Activated naive CD4-positive, alpha-beta T cell treated with anti-CD3 and anti-CD28 coated beads, Interleukin-2, amount 50 U/mL, for 24 hours (primary cell): Measurements from ENCODE around the gene LHFPL5.

Source experiments
- H3K27ac Mint-ChIP-seq: one replicate; pipeline ENCODE4 v1.8.0; 2021; ENCODE audit warnings: mild to moderate bottlenecking, mixed read lengths
- H3K27me3 Mint-ChIP-seq: one replicate; pipeline ENCODE4 v1.8.0; 2021; ENCODE audit warnings: mixed read lengths
- H3K36me3 Mint-ChIP-seq: one replicate; pipeline ENCODE4 v1.8.0; 2021; ENCODE audit warnings: mixed read lengths
- H3K4me1 Mint-ChIP-seq: one replicate; pipeline ENCODE4 v1.8.0; 2021; ENCODE audit warnings: mixed read lengths
- H3K4me3 Mint-ChIP-seq: one replicate; pipeline ENCODE4 v1.8.0; 2021; ENCODE audit warnings: mild to moderate bottlenecking, mixed read lengths
- H3K9me3 Mint-ChIP-seq: one replicate; pipeline ENCODE4 v1.8.0; 2021; ENCODE audit warnings: mixed read lengths

LHFPL5 gene

DNA sequence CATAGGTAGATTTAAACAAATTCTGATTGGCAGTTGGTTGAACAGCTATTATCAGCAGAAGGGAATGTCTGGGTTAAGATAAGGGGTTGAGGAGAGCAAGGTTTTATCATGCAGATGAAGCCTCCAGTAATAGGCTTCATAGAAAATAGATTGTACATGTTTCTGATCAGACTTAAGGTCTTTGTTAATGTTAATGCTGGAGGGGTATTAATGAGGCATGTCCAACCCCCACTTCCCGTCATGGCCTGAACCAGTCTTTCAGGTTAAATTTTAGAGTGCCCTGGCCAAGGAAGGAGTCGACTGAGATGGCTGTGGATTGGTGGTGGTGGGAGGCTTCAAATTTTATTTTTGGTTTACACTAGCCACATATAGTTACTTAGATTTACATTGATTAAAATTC is 21.0 kb upstream of the LHFPL5 start:
- Mint-ChIP-seq H3K36me3 (no peaks in the 10 kb centered on the region), H3K27me3 (peaks cover 22% of the 10 kb centered on the region), H3K27ac (no peak overlapping the region), H3K4me1 (no peaks in the 10 kb centered on the region), H3K9me3 (no peaks in the 10 kb centered on the region), H3K4me3 (no peak overlapping the region)

- H3K9me3 Mint-ChIP-seq, result no peaks in the 10 kb centered on the region
- no peaks in the 10 kb centered on the region for H3K36me3 Mint-ChIP-seq
- H3K27me3 Mint-ChIP-seq, result peaks cover 27% of the 10 kb centered on the region
- H3K27ac Mint-ChIP-seq, result no peak overlapping the region
- H3K4me3 Mint-ChIP-seq, result no peak overlapping the region
- no peaks in the 10 kb centered on the region for H3K4me1 Mint-ChIP-seq
Measured at GRCh38 chr6:35786272-35786671, 18.9 kb upstream of the LHFPL5 start.

GRCh38 chr6:35786810-35787209 is 18.3 kb upstream of the LHFPL5 start:
- no peak overlapping the region for H3K27ac Mint-ChIP-seq

GRCh38 chr6:35787266-35788218 is 17.6 kb upstream of the LHFPL5 start:
- Mint-ChIP-seq H3K27me3 (peaks cover 27% of the 10 kb centered on the region), H3K4me3 (no peak overlapping the region), H3K27ac (no peak overlapping the region), H3K36me3 (no peaks in the 10 kb centered on the region), H3K4me1 (no peaks in the 10 kb centered on the region), H3K9me3 (no peaks in the 10 kb centered on the region)

More at GRCh38 chr6:35786810-35787209, 18.3 kb upstream of the LHFPL5 start:
- Mint-ChIP-seq H3K4me1 (no peaks in the 10 kb centered on the region), H3K4me3 (no peak overlapping the region), H3K9me3 (no peaks in the 10 kb centered on the region), H3K36me3 (no peaks in the 10 kb centered on the region), H3K27me3 (peaks cover 27% of the 10 kb centered on the region)

DNA sequence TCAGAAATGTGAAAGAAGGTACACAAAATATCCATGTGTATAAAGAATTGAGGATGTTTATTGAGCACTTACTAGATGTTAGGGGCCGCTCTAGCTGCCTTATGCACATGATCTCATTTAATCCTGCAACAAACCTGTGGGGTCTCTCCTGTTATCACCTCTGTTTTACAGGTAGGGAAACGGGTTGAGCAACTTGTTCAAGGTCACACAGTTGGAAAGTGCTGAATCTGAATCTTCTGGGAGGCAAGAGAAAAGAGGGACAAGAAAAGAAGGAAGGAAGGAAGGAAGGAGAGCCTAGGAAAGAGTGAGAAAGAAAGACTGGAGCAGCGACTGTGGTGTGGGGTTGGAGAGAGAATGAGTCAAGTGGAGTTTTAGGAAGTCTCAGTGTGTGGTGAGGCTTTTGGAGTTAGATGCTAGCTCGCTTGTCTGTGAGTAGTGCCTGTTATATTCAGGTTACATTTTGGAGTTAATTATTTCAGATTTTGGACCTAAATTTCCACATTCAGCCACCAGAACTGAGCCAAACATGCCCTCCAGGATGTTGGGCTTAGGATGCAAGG is 16.6 kb upstream of the LHFPL5 start:
- Mint-ChIP-seq H3K4me3 (no peak overlapping the region), H3K27ac (no peak overlapping the region), H3K36me3 (no peaks in the 10 kb centered on the region), H3K4me1 (no peaks in the 10 kb centered on the region), H3K27me3 (peaks cover 27% of the 10 kb centered on the region), H3K9me3 (no peaks in the 10 kb centered on the region)

- peaks cover 22% of the 10 kb centered on the region for H3K27me3 Mint-ChIP-seq
- no peak overlapping the region for H3K4me3 Mint-ChIP-seq
- H3K4me1 Mint-ChIP-seq, result no peaks in the 10 kb centered on the region
- no peak overlapping the region for H3K27ac Mint-ChIP-seq
- H3K36me3 Mint-ChIP-seq, result no peaks in the 10 kb centered on the region
- no peaks in the 10 kb centered on the region for H3K9me3 Mint-ChIP-seq
Measured at GRCh38 chr6:35790683-35791082, 14.5 kb upstream of the LHFPL5 start.

GRCh38 chr6:35794536-35795452 is 10.4 kb upstream of the LHFPL5 start:
- Mint-ChIP-seq H3K27me3 (peaks cover 2% of the 10 kb centered on the region), H3K9me3 (no peaks in the 10 kb centered on the region), H3K27ac (no peak overlapping the region), H3K36me3 (no peaks in the 10 kb centered on the region), H3K4me1 (no peaks in the 10 kb centered on the region), H3K4me3 (no peak overlapping the region)

- H3K36me3 Mint-ChIP-seq, result no peaks in the 10 kb centered on the region
- H3K4me1 Mint-ChIP-seq, result no peaks in the 10 kb centered on the region
- peaks cover 2% of the 10 kb centered on the region for H3K27me3 Mint-ChIP-seq
- H3K27ac Mint-ChIP-seq, result no peak overlapping the region
- H3K9me3 Mint-ChIP-seq, result no peaks in the 10 kb centered on the region
- no peak overlapping the region for H3K4me3 Mint-ChIP-seq
Measured at GRCh38 chr6:35795453-35796071, 9.6 kb upstream of the LHFPL5 start.

GRCh38 chr6:35796236-35796635 is 8.9 kb upstream of the LHFPL5 start:
- no peaks in the 10 kb centered on the region for H3K4me1 Mint-ChIP-seq
- H3K27me3 Mint-ChIP-seq, result no peaks in the 10 kb centered on the region
- no peak overlapping the region for H3K4me3 Mint-ChIP-seq
- H3K9me3 Mint-ChIP-seq, result no peaks in the 10 kb centered on the region
- H3K27ac Mint-ChIP-seq, result no peak overlapping the region
- H3K36me3 Mint-ChIP-seq, result no peaks in the 10 kb centered on the region

DNA sequence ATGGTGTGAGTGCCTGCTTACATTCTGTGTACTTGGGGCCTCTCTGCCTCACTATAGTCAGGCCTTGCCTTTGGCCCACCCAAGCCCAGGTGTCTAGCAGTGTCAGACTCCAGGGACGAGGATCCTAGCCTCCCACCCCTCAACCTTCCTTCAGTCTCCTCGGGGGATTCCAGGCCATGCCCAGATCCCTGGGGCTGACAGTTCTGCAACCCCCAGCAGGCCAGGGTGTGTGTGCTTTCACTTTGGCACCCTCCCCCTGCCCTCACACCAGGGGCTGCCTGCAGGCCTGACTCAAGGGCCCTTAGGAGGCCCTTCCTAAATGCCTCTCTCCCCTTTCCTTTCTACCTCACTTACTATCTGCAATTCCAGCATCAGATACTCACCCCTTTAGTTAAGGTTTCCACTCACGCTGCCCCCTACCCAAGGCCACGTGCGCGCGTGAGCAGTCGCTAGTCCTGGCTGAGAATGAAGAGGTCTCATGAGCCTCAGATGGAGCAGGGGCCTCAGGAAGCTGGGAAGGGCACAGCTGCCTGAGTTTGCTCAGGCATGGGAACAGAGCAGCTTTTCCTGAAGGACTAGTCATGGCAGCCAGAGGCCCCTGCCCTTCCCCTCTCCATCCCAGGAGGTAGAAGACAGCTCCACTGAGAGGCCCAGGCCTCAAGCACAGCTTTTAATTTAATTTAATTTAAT is 7.2 kb upstream of the LHFPL5 start:
- Mint-ChIP-seq H3K4me3 (no peak overlapping the region), H3K27ac (no peak overlapping the region), H3K4me1 (no peaks in the 10 kb centered on the region), H3K27me3 (no peaks in the 10 kb centered on the region), H3K9me3 (no peaks in the 10 kb centered on the region), H3K36me3 (no peaks in the 10 kb centered on the region)

DNA sequence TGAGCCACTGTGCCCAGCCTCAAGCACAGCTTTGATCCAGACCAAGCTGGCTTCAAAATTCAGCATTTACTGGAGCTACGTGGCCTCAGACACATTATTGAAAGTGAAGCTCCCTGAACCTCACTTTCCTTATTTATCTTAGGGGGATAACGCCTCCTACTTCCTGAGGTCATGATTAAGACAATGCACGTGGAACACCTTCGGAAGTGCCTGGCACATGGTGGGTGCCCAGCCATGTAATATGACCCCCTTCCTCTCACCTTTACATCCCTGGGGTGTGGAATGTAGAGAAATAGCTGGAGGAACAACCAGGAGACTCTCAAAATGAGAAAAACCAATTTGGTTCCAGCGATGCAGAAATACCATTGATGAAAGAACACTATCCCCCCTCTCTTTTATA is 6.4 kb upstream of the LHFPL5 start:
- H3K36me3 Mint-ChIP-seq, result no peaks in the 10 kb centered on the region
- H3K27ac Mint-ChIP-seq, result no peak overlapping the region
- no peaks in the 10 kb centered on the region for H3K9me3 Mint-ChIP-seq
- no peaks in the 10 kb centered on the region for H3K4me1 Mint-ChIP-seq
- no peaks in the 10 kb centered on the region for H3K27me3 Mint-ChIP-seq
- H3K4me3 Mint-ChIP-seq, result no peak overlapping the region

DNA sequence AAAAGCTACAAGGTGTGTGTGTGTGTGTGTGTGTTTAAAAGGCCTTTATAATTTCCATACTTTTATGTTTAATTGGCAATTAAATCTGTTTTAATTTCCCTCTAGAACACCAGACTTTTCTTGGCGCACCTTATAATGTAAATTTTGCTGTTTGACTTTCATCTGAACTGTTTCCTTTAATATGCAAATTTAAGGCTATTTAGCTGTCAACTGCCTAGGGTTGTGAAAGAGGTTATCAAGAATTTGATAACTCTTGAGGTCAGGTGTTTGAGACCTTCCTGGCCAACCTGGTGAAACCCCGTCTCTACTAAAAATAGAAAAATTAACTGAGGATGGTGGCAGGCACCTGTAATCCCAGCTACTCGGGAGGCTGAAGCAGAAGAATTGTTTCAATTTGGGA is 4.0 kb upstream of the LHFPL5 start:
- H3K9me3 Mint-ChIP-seq, result peaks cover 4% of the 10 kb centered on the region
- no peak overlapping the region for H3K4me3 Mint-ChIP-seq
- H3K27ac Mint-ChIP-seq, result no peak overlapping the region
- H3K27me3 Mint-ChIP-seq, result peaks cover 9% of the 10 kb centered on the region
- peaks cover 9% of the 10 kb centered on the region for H3K4me1 Mint-ChIP-seq
- H3K36me3 Mint-ChIP-seq, result no peaks in the 10 kb centered on the region

GRCh38 chr6:35808688-35809087 is 3.5 kb downstream of the LHFPL5 start:
- Mint-ChIP-seq H3K36me3 (no peaks in the 10 kb centered on the region), H3K27ac (no peak overlapping the region), H3K9me3 (peaks cover 4% of the 10 kb centered on the region), H3K4me1 (peaks cover 9% of the 10 kb centered on the region), H3K27me3 (peaks cover 20% of the 10 kb centered on the region), H3K4me3 (no peak overlapping the region)

GRCh38 chr6:35809809-35810208 is 4.7 kb downstream of the LHFPL5 start:
- Mint-ChIP-seq H3K4me3 (no peak overlapping the region), H3K27me3 (peaks cover 19% of the 10 kb centered on the region), H3K27ac (no peak overlapping the region), H3K4me1 (peaks cover 7% of the 10 kb centered on the region), H3K36me3 (no peaks in the 10 kb centered on the region), H3K9me3 (peaks cover 4% of the 10 kb centered on the region)
